Activated CD8-positive, alpha-beta T cell treated with anti-CD3 and anti-CD28 coated beads for 36 hours (primary cell): ENCODE data around the gene BANP. TPM values are rescaled to one million over a fixed set of nuclear protein-coding genes. Genes with fewer than 3 reads are reported as not detected.

Source experiments
- ATAC-seq: fragments of 200-7000 bp; cut with Tn5 transposase; one replicate; pipeline ENCODE4 v1.10.0; 2021; ENCODE audit warnings: mild to moderate bottlenecking, moderate library complexity
- CTCF ChIA-PET: fragments of 350-600 bp; sonication (Branson Sonifier 250); formaldehyde crosslinking; loops from one replicate; lab custom pipeline; 2021; ENCODE audit warnings: antibody characterized with exemption; lab: Charles Lee
- POLR2A ChIA-PET: fragments of 350-600 bp; sonication (Branson Sonifier 250); formaldehyde crosslinking; loops from one replicate; lab custom pipeline; 2021; ENCODE audit warnings: antibody characterized with exemption; lab: Charles Lee
- DNase-seq: peaks from one replicate; pipeline ENCODE4 v3.0.0-alpha.2; 2020
- H3K27ac Mint-ChIP-seq: one replicate; pipeline ENCODE4 v1.8.0; 2021; ENCODE audit warnings: mild to moderate bottlenecking, mixed read lengths
- H3K27me3 Mint-ChIP-seq: one replicate; pipeline ENCODE4 v1.8.0; 2021; ENCODE audit warnings: mixed read lengths
- H3K36me3 Mint-ChIP-seq: one replicate; pipeline ENCODE4 v1.8.0; 2021; ENCODE audit warnings: low read depth, mixed read lengths
- H3K4me1 Mint-ChIP-seq: one replicate; pipeline ENCODE4 v1.8.0; 2021; ENCODE audit warnings: low read depth, mixed read lengths
- H3K4me3 Mint-ChIP-seq: one replicate; pipeline ENCODE4 v1.8.0; 2021; ENCODE audit warnings: mild to moderate bottlenecking, moderate library complexity, mixed read lengths
- H3K9me3 Mint-ChIP-seq: one replicate; pipeline ENCODE4 v1.8.0; 2021; ENCODE audit warnings: mixed read lengths
- intact Hi-C: fragments of 100-400 bp; cut with micrococcal nuclease; formaldehyde crosslinking; loops from one replicate; pipeline ENCODE4 v1.10.0; 2022
- total RNA-seq, 2 experiments: library from RNA; stranded (reverse); gene quantifications; one replicate each; pipeline ENCODE4 v1.2.3, GENCODE V29; 2021
- TF ChIP-seq, protein P1 (sequence below): fragments of 200-600 bp; IDR thresholded peaks from one replicate; pipeline ENCODE4 v1.8.0; 2022; ENCODE audit warnings: antibody characterized with exemption, mild to moderate bottlenecking

The BANP gene
- total RNA-seq, 2 experiments from 2014 or later: 32.1 to 36.1 TPM

DNA sequence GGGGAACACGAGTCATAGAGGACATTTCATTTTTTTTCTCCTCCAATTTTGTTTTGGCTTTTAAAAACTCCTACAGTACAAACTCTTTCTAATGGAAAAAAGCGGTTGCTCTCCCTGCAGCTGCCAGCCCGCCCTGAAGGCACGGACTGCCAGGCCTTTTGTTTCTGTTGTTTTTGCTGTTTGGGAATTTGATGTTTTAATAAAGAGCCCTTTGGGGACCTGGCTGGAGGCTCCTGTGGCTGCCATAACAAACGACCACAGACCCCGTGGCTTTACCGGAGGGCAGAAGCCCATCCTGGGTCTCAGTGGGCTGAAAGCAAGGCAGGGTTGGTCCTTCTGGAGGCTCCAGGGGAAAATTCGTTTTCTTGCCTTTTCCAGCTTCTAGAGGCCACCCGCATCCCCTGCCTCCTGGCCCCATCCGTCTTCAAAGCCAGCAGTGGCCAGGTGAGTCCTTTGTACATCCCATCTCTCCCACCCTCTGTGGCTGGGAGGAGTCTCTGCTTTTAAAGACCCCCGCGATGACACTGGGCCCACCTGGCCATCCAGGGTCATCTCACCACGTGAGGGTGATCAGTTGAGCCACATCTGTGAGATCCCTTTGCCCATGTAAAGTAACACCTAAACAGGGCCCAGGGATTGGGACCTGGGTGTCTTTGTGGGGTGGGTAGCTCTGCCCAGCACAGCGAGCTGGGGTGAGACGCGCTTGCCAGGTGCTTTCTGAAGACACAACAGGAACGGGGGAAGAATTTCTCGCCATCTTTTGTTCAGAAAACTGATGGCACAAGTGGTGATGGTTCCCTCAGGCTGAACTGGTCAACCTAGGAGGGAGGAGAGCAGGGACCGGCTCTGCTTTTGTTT is 113.9 kb downstream of the BANP start:
- Mint-ChIP-seq H3K36me3 (peaks cover 6% of the 10 kb centered on the region), H3K4me3 (no peak overlapping the region), H3K9me3 (no peaks in the 10 kb centered on the region), H3K4me1 (no peaks in the 10 kb centered on the region), H3K27me3 (no peaks in the 10 kb centered on the region), H3K27ac (no peak overlapping the region)
- TF ChIP-seq, protein P1, sequence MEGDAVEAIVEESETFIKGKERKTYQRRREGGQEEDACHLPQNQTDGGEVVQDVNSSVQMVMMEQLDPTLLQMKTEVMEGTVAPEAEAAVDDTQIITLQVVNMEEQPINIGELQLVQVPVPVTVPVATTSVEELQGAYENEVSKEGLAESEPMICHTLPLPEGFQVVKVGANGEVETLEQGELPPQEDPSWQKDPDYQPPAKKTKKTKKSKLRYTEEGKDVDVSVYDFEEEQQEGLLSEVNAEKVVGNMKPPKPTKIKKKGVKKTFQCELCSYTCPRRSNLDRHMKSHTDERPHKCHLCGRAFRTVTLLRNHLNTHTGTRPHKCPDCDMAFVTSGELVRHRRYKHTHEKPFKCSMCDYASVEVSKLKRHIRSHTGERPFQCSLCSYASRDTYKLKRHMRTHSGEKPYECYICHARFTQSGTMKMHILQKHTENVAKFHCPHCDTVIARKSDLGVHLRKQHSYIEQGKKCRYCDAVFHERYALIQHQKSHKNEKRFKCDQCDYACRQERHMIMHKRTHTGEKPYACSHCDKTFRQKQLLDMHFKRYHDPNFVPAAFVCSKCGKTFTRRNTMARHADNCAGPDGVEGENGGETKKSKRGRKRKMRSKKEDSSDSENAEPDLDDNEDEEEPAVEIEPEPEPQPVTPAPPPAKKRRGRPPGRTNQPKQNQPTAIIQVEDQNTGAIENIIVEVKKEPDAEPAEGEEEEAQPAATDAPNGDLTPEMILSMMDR: no peak
- intact Hi-C loops: no loop called here
- CTCF ChIA-PET: no interaction called here
- POLR2A ChIA-PET: interaction anchor here (0.6 kb wide), 1 partner anchor 390 kb away, joined by 3 read pairs; no protein-coding TSS in a partner anchor
- ATAC-seq (no peak), DNase-seq (no peak)

DNA sequence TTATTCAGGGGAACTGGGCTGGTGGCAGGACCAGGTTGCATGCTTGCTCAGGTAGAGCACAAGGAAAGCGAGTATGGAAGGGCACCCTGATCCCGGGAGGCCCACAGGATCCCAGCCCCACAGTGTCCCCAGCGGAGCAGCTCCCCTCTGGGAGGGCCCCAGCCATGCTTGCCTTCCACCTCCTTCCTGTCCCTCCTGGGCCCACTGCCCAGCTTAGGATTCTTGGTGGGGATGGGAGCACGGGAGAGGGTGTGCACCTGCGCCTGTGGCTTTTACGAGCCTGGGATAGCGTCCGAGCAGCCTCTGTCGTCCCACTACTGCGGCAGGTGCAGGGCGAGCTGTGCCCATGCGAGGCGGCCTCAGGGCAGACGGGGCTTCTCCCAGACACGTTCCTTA is 114.5 kb downstream of the BANP start:
- intact Hi-C loops: no loop called here
- H3K27ac Mint-ChIP-seq: no peak overlapping the region
- DNase-seq (no peak), ATAC-seq (no peak)
- CTCF ChIA-PET: no interaction called here
- TF ChIP-seq, protein P1: no peak
- H3K4me1 Mint-ChIP-seq: no peaks in the 10 kb centered on the region
- POLR2A ChIA-PET: interaction anchor here (0.6 kb wide), 1 partner anchor 389 kb away, joined by 3 read pairs; no protein-coding TSS in a partner anchor
- no peaks in the 10 kb centered on the region for H3K9me3 Mint-ChIP-seq
- H3K4me3 Mint-ChIP-seq: no peak overlapping the region
- peaks cover 6% of the 10 kb centered on the region for H3K36me3 Mint-ChIP-seq
- no peaks in the 10 kb centered on the region for H3K27me3 Mint-ChIP-seq

DNA sequence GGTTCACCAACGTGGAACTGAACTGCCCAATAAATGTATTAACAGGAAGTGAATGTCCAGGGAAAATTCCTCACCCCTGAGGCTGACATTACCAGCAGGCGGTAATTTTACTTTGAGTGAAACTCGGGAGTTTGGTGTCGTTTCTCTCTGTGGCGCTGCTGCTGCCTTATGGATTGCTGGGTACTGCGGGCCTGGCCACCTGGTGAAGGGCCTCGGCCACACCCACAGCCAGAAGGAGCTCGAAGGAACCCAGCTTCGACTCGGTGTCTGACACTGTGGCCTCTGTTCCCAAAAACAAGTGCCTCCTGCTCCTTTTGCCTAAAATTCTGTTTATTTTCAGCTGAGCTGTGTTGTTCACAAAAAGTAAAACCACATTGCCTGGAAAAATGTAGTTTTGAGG is 115.0 kb downstream of the BANP start:
- Mint-ChIP-seq H3K4me1 (no peaks in the 10 kb centered on the region), H3K27me3 (no peaks in the 10 kb centered on the region), H3K9me3 (no peaks in the 10 kb centered on the region), H3K27ac (no peak overlapping the region), H3K4me3 (no peak overlapping the region), H3K36me3 (peaks cover 6% of the 10 kb centered on the region)
- CTCF ChIA-PET: no interaction called here
- TF ChIP-seq, protein P1: no peak
- ATAC-seq (no peak), DNase-seq (no peak)
- POLR2A ChIA-PET: no interaction called here
- intact Hi-C loops: no loop called here

DNA sequence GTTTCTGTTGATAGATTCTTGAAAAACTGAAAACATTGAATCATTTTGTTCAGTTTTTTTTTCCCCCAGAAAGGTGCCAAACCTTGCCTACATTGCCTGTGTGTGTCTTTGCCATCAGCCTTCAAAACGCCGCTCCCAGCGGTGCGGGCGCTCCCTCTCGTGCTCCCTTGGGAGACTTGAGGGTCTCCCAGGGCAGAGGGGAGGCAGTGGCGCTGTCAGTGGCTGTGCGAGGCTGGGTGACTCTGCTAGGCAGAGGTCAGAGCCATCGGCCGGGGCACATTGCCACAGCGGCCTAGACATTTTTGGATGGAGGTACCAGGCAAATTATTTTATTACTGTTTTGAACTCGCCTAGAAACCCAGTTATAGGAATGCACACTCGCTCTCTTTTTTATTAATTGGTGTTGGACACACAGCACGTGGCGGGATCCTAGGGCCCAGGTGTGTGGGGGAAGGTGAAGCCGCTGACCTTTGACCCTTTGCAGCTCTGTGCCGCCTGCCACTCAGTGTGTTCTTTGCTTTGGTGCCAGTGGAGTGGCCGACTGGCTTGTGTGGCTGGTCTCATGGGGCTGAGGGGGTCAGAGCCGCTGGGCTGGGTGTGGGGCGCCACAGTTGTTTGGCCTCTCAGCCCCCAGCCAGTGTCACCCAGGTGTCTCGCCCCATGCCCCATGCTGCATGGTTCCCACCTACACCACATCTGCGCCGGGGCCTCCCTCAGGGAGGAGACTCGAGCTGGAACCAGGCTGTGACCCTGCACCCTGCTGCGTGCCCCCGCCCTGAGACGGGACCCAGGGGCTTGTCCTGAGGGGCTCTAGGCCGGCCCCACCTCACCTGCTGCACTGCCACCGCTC is 115.7 kb downstream of the BANP start:
- H3K4me3 Mint-ChIP-seq: no peak overlapping the region
- ChIA-PET POLR2A (no interaction called here), CTCF (no interaction called here)
- intact Hi-C loops: no loop called here
- H3K4me1 Mint-ChIP-seq: no peaks in the 10 kb centered on the region
- H3K27me3 Mint-ChIP-seq: no peaks in the 10 kb centered on the region
- DNase-seq: no peak
- no peak for ATAC-seq
- no peaks in the 10 kb centered on the region for H3K9me3 Mint-ChIP-seq
- H3K36me3 Mint-ChIP-seq: peaks cover 6% of the 10 kb centered on the region
- H3K27ac Mint-ChIP-seq: no peak overlapping the region
- TF ChIP-seq, protein P1: no peak
